MM.1S (cell line): ENCODE measurements around the gene SIK2.

Experiments used
- DNase-seq: peaks from one replicate; pipeline ENCODE4 v3.0.0-alpha.2; 2015
- H2AFZ ChIP-seq: fragments of 300-600 bp; sonication (generic); 2 replicates; pipeline ENCODE4 v1.6.0; 2016; ENCODE audit warnings: antibody characterized with exemption, low read length
- H3F3A ChIP-seq: fragments of 300-600 bp; sonication (generic); 2 replicates; pipeline ENCODE4 v1.6.1; 2016; ENCODE audit warnings: mild to moderate bottlenecking, antibody characterized with exemption, low read length, moderate library complexity, mixed read lengths; ENCODE audit not compliant: insufficient read depth
- H3K27ac ChIP-seq: fragments of 300-600 bp; sonication (generic); 2 replicates; pipeline ENCODE4 v1.5.1; 2016; ENCODE audit warnings: mild to moderate bottlenecking, low read length
- H3K27me3 ChIP-seq: fragments of 300-600 bp; sonication (generic); replicated peaks from 2 replicates; pipeline ENCODE4 v1.6.0; 2016; ENCODE audit warnings: low read length; ENCODE audit not compliant: insufficient read depth
- H3K36me3 ChIP-seq: fragments of 300-600 bp; sonication (generic); replicated peaks from 2 replicates; pipeline ENCODE4 v1.6.1; 2016; ENCODE audit warnings: mild to moderate bottlenecking, low read length, mixed read lengths; ENCODE audit not compliant: insufficient read depth
- H3K4me1 ChIP-seq: fragments of 300-600 bp; sonication (generic); 2 replicates; pipeline ENCODE4 v1.6.1; 2016; ENCODE audit warnings: low read length, mixed read lengths
- H3K4me2 ChIP-seq: fragments of 300-600 bp; sonication (generic); 2 replicates; pipeline ENCODE4 v1.6.0; 2016; ENCODE audit warnings: low read depth, low read length
- H3K4me3 ChIP-seq: fragments of 300-600 bp; sonication (generic); 2 replicates; pipeline ENCODE4 v1.5.1; 2016; ENCODE audit warnings: low read length, mixed read lengths
- H3K79me2 ChIP-seq: fragments of 300-600 bp; sonication (generic); 2 replicates; pipeline ENCODE4 v1.6.1; 2016; ENCODE audit warnings: mixed run types, low read length, mixed read lengths
- H3K9ac ChIP-seq: fragments of 300-600 bp; sonication (generic); 2 replicates; pipeline ENCODE4 v1.6.1; 2016; ENCODE audit warnings: low read length, mixed read lengths
- H3K9me2 ChIP-seq: fragments of 300-600 bp; sonication (generic); replicated peaks from 2 replicates; pipeline ENCODE4 v1.6.1; 2016; ENCODE audit warnings: mild to moderate bottlenecking, low read length, mixed read lengths; ENCODE audit not compliant: insufficient read depth
- H3K9me3 ChIP-seq: fragments of 300-600 bp; sonication (generic); replicated peaks from 2 replicates; pipeline ENCODE4 v1.6.1; 2016; ENCODE audit warnings: mild to moderate bottlenecking, low read length, mixed read lengths; ENCODE audit not compliant: insufficient read depth
- H4K20me1 ChIP-seq: fragments of 300-600 bp; sonication (generic); 2 replicates; pipeline ENCODE4 v1.6.1; 2016; ENCODE audit warnings: mild to moderate bottlenecking, low read length, moderate library complexity, mixed read lengths; ENCODE audit not compliant: insufficient read depth
- EZH2 ChIP-seq: fragments of 300-600 bp; sonication (generic); optimal IDR thresholded peaks from 2 replicates; pipeline ENCODE3; 2017; ENCODE audit warnings: low read depth, mild to moderate bottlenecking, antibody characterized with exemption, low read length, mixed read lengths
- EZH2phosphoT487 ChIP-seq: fragments of 300-600 bp; sonication (generic); IDR thresholded peaks from 2 replicates; pipeline ENCODE4 v1.6.1; 2018; ENCODE audit warnings: antibody characterized with exemption, low read length
- TF ChIP-seq, protein P1 (sequence below): fragments of 300-600 bp; sonication (generic); IDR thresholded peaks from 2 replicates; pipeline ENCODE4 v1.5.1; 2016; ENCODE audit warnings: antibody characterized with exemption, low read length, mixed read lengths

SIK2 gene

DNA sequence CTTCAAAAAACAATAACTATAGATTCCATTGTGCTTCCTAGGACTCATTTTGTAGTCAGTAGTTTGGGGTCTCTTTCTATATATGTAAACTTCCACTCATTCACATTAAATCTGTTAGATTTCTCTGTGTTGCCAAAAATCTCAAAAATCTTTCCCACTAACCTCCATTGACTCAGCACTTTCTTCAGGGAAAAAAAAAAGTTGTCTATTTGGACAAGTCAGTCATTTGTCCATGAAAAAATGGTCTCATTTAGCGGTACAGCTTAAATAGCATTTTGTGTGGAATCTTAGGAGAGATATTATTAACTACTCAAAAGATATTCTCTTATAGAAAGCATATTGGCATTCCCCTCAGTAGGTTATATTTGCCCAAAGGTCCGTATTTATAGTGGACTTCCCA lies 82.0 kb downstream of the SIK2 start:
- Histone ChIP-seq H2AFZ (no peak overlapping the region), H3K9ac (no peak overlapping the region), H3K27ac (no peak overlapping the region), H3K4me2 (no peak overlapping the region), H4K20me1 (no peaks in the 10 kb centered on the region), H3K4me1 (no peaks in the 10 kb centered on the region), H3K36me3 (no peaks in the 10 kb centered on the region), H3K27me3 (no peaks in the 10 kb centered on the region), H3K9me2 (no peaks in the 10 kb centered on the region), H3K9me3 (no peaks in the 10 kb centered on the region), H3K4me3 (no peak overlapping the region), H3F3A (no peaks in the 10 kb centered on the region), H3K79me2 (no peaks in the 10 kb centered on the region)
- DNase-seq, result no peak
- TF ChIP-seq EZH2phosphoT487, result no peak
- no peak for TF ChIP-seq EZH2
- TF ChIP-seq, protein P1, sequence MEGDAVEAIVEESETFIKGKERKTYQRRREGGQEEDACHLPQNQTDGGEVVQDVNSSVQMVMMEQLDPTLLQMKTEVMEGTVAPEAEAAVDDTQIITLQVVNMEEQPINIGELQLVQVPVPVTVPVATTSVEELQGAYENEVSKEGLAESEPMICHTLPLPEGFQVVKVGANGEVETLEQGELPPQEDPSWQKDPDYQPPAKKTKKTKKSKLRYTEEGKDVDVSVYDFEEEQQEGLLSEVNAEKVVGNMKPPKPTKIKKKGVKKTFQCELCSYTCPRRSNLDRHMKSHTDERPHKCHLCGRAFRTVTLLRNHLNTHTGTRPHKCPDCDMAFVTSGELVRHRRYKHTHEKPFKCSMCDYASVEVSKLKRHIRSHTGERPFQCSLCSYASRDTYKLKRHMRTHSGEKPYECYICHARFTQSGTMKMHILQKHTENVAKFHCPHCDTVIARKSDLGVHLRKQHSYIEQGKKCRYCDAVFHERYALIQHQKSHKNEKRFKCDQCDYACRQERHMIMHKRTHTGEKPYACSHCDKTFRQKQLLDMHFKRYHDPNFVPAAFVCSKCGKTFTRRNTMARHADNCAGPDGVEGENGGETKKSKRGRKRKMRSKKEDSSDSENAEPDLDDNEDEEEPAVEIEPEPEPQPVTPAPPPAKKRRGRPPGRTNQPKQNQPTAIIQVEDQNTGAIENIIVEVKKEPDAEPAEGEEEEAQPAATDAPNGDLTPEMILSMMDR, result no peak

DNA sequence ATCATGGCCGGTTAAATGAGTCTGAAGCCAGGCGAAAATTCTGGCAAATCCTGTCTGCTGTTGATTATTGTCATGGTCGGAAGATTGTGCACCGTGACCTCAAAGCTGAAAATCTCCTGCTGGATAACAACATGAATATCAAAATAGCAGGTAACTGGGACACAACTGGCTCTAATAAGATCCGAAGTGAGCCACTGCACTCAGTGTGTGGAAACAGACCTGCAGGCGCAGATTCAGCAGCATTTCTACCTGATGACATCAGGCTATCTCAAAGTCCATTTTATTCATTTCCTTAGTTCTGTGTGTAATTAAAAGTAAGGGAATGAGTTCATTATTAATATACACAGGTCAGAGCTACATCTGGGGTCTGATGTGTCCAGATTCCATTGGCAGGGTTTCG lies 85.8 kb downstream of the SIK2 start:
- H3K9me2 ChIP-seq, result no peaks in the 10 kb centered on the region
- DNase-seq, result no peak
- no peak overlapping the region for H3K4me3 ChIP-seq
- H3K79me2 ChIP-seq, result no peaks in the 10 kb centered on the region
- no peaks in the 10 kb centered on the region for H3K27me3 ChIP-seq
- no peaks in the 10 kb centered on the region for H4K20me1 ChIP-seq
- no peak overlapping the region for H3K27ac ChIP-seq
- no peaks in the 10 kb centered on the region for H3K9me3 ChIP-seq
- H3K4me1 ChIP-seq, result no peaks in the 10 kb centered on the region
- TF ChIP-seq EZH2phosphoT487, result no peak
- TF ChIP-seq, protein P1, result no peak
- no peak for TF ChIP-seq EZH2
- no peak overlapping the region for H3K9ac ChIP-seq
- H3F3A ChIP-seq, result no peaks in the 10 kb centered on the region
- H3K36me3 ChIP-seq, result no peaks in the 10 kb centered on the region
- no peak overlapping the region for H2AFZ ChIP-seq
- no peak overlapping the region for H3K4me2 ChIP-seq

DNA sequence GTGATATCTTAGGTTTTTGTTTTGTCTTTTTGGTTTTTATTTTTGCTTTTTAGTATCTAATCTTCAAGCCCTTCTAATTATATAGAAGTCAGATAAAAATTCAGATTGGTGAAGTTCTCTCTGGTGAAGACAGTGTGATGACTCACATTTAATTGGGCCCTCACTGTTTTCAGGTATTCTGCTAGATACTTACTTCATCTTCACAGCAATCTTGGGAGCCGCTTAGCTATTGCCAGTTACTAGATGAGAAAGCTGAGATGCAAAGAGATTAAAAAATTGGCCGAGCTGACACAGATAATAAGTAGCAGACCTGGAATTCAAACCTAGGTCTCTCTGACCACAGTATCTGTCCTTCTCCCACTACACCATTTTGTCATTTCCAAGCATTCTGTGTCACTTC lies 88.9 kb downstream of the SIK2 start:
- Histone ChIP-seq H3K9me3 (no peaks in the 10 kb centered on the region), H3K27ac (no peak overlapping the region), H3K79me2 (no peaks in the 10 kb centered on the region), H3K4me3 (no peak overlapping the region), H3K4me1 (no peaks in the 10 kb centered on the region), H3K9me2 (no peaks in the 10 kb centered on the region), H3K36me3 (no peaks in the 10 kb centered on the region), H4K20me1 (no peaks in the 10 kb centered on the region), H3F3A (no peaks in the 10 kb centered on the region), H3K9ac (no peak overlapping the region), H2AFZ (no peak overlapping the region), H3K4me2 (no peak overlapping the region), H3K27me3 (no peaks in the 10 kb centered on the region)
- DNase-seq, result no peak
- TF ChIP-seq EZH2 (no peak), EZH2phosphoT487 (no peak)
- TF ChIP-seq, protein P1, result no peak
